ENCODE measurements around the gene WDPCP. TPM values are rescaled to one million over a fixed set of nuclear protein-coding genes. Genes with fewer than 3 reads are reported as not detected.
"Not testable (repeated sequence)": the region's sequence is repeated elsewhere in the genome, so short reads cannot be mapped to it uniquely, and the experiment has no call there.

WDPCP gene
- total RNA-seq, 1 donor from 2014 or later: 12.4 TPM

GRCh38 chr2:63261137-63261621 lies 327.1 kb downstream of the WDPCP start:
- DNase-seq (ENCODE audit: low read depth): no peak

GRCh38 chr2:63257473-63257872 lies 330.8 kb downstream of the WDPCP start:
- no peak for DNase-seq (ENCODE audit: low read depth)

- DNase-seq (ENCODE audit: low read depth): no peak
Observed at GRCh38 chr2:63249161-63249560, 339.1 kb downstream of the WDPCP start.

GRCh38 chr2:63242747-63243146 lies 345.5 kb downstream of the WDPCP start:
- no peak for DNase-seq (ENCODE audit: low read depth)

- DNase-seq (ENCODE audit: low read depth): peak; percentile 27
Observed at GRCh38 chr2:63225964-63226686, 362.2 kb downstream of the WDPCP start.

- peak; percentile 21 for DNase-seq (ENCODE audit: low read depth)
Observed at GRCh38 chr2:63218800-63219526, 369.3 kb downstream of the WDPCP start.

GRCh38 chr2:63195310-63195709 lies 393.0 kb downstream of the WDPCP start:
- no peak for DNase-seq (ENCODE audit: low read depth)

- no peak for DNase-seq (ENCODE audit: low read depth)
Observed at GRCh38 chr2:63194175-63194574, 394.1 kb downstream of the WDPCP start.

- no peak for DNase-seq (ENCODE audit: low read depth)
Observed at GRCh38 chr2:63192889-63193774, 395.1 kb downstream of the WDPCP start.

GRCh38 chr2:63192169-63192888 lies 395.9 kb downstream of the WDPCP start:
- no peak for DNase-seq (ENCODE audit: low read depth)

GRCh38 chr2:63189026-63189425 lies 399.3 kb downstream of the WDPCP start:
- DNase-seq (ENCODE audit: low read depth): peak; percentile 38

- peak; percentile 3 for DNase-seq (ENCODE audit: low read depth)
Observed at GRCh38 chr2:63186331-63186730, 401.9 kb downstream of the WDPCP start.

- DNase-seq (ENCODE audit: low read depth): no peak
Observed at GRCh38 chr2:63163161-63163820, 425.0 kb downstream of the WDPCP start.

- no peak for DNase-seq (ENCODE audit: low read depth)
Observed at GRCh38 chr2:63159262-63159661, 429.0 kb downstream of the WDPCP start.

- not testable (repeated sequence) for DNase-seq (ENCODE audit: low read depth)
Observed at GRCh38 chr2:63136683-63137082, 451.6 kb downstream of the WDPCP start.

GRCh38 chr2:63132020-63132419 lies 456.3 kb downstream of the WDPCP start:
- no peak for DNase-seq (ENCODE audit: low read depth)

GRCh38 chr2:63131196-63131595 lies 457.1 kb downstream of the WDPCP start:
- DNase-seq (ENCODE audit: low read depth): no peak

- no peak for DNase-seq (ENCODE audit: low read depth)
Observed at GRCh38 chr2:63127594-63127993, 460.7 kb downstream of the WDPCP start.

- no peak for DNase-seq (ENCODE audit: low read depth)
Observed at GRCh38 chr2:63124850-63125249, 463.4 kb downstream of the WDPCP start.

- peak; percentile 44 for DNase-seq (ENCODE audit: low read depth)
Observed at GRCh38 chr2:63124218-63124617, 464.1 kb downstream of the WDPCP start.

- no peak for DNase-seq (ENCODE audit: low read depth)
Observed at GRCh38 chr2:63122921-63123320, 465.4 kb downstream of the WDPCP start.

Data from renal cortical epithelial cell (primary cell).